ENCODE results near the gene SH3TC2.

Gene SH3TC2

GRCh38 chr5:149073213-149073612 is 10.4 kb upstream of the SH3TC2 start:
- peaks cover 3% of the 10 kb centered on the region for H3K27me3 Mint-ChIP-seq (ENCODE audit: low read depth)
- no peaks in the 10 kb centered on the region for H3K36me3 Mint-ChIP-seq (ENCODE audit: low read depth)
- no peak overlapping the region for H3K4me3 Mint-ChIP-seq
- H3K4me1 Mint-ChIP-seq (ENCODE audit: low read depth): no peaks in the 10 kb centered on the region
- no peaks in the 10 kb centered on the region for H3K9me3 Mint-ChIP-seq
- H3K27ac Mint-ChIP-seq: no peak overlapping the region
- DNase-seq (ENCODE audit: low spot score): no peak

- Mint-ChIP-seq H3K27me3 (ENCODE audit: low read depth) (peaks cover 3% of the 10 kb centered on the region), H3K4me3 (no peak overlapping the region), H3K9me3 (no peaks in the 10 kb centered on the region), H3K36me3 (ENCODE audit: low read depth) (no peaks in the 10 kb centered on the region), H3K4me1 (ENCODE audit: low read depth) (no peaks in the 10 kb centered on the region), H3K27ac (no peak overlapping the region)
- DNase-seq (ENCODE audit: low spot score): no peak
These were observed 9.9 kb upstream of the SH3TC2 start for GRCh38 chr5:149072791-149073190.

GRCh38 chr5:149072376-149072775 is 9.5 kb upstream of the SH3TC2 start:
- Mint-ChIP-seq H3K27me3 (ENCODE audit: low read depth) (no peaks in the 10 kb centered on the region), H3K4me1 (ENCODE audit: low read depth) (no peaks in the 10 kb centered on the region), H3K4me3 (no peak overlapping the region), H3K36me3 (ENCODE audit: low read depth) (no peaks in the 10 kb centered on the region), H3K27ac (no peak overlapping the region), H3K9me3 (no peaks in the 10 kb centered on the region)
- no peak for DNase-seq (ENCODE audit: low spot score)

- Mint-ChIP-seq H3K4me1 (ENCODE audit: low read depth) (no peaks in the 10 kb centered on the region), H3K27me3 (ENCODE audit: low read depth) (no peaks in the 10 kb centered on the region), H3K4me3 (no peak overlapping the region)
These were observed 8.9 kb upstream of the SH3TC2 start for GRCh38 chr5:149071756-149072155.

GRCh38 chr5:149071216-149071615 is 8.4 kb upstream of the SH3TC2 start:
- no peak for DNase-seq (ENCODE audit: low spot score)
- no peaks in the 10 kb centered on the region for H3K9me3 Mint-ChIP-seq
- H3K4me1 Mint-ChIP-seq (ENCODE audit: low read depth): no peaks in the 10 kb centered on the region
- no peaks in the 10 kb centered on the region for H3K27me3 Mint-ChIP-seq (ENCODE audit: low read depth)
- no peaks in the 10 kb centered on the region for H3K36me3 Mint-ChIP-seq (ENCODE audit: low read depth)
- H3K4me3 Mint-ChIP-seq: no peak overlapping the region
- no peak overlapping the region for H3K27ac Mint-ChIP-seq

More at GRCh38 chr5:149071756-149072155, 8.9 kb upstream of the SH3TC2 start:
- H3K9me3 Mint-ChIP-seq: no peaks in the 10 kb centered on the region
- H3K36me3 Mint-ChIP-seq (ENCODE audit: low read depth): no peaks in the 10 kb centered on the region
- H3K27ac Mint-ChIP-seq: no peak overlapping the region
- DNase-seq (ENCODE audit: low spot score): no peak

GRCh38 chr5:149069711-149070110 is 6.8 kb upstream of the SH3TC2 start:
- Mint-ChIP-seq H3K27me3 (ENCODE audit: low read depth) (no peaks in the 10 kb centered on the region), H3K27ac (no peak overlapping the region), H3K4me3 (no peak overlapping the region), H3K9me3 (no peaks in the 10 kb centered on the region), H3K36me3 (ENCODE audit: low read depth) (no peaks in the 10 kb centered on the region), H3K4me1 (ENCODE audit: low read depth) (no peaks in the 10 kb centered on the region)
- no peak for DNase-seq (ENCODE audit: low spot score)

- H3K36me3 Mint-ChIP-seq (ENCODE audit: low read depth): no peaks in the 10 kb centered on the region
- DNase-seq (ENCODE audit: low spot score): no peak
- no peaks in the 10 kb centered on the region for H3K9me3 Mint-ChIP-seq
- no peak overlapping the region for H3K4me3 Mint-ChIP-seq
- H3K27me3 Mint-ChIP-seq (ENCODE audit: low read depth): peaks cover 6% of the 10 kb centered on the region
- no peaks in the 10 kb centered on the region for H3K4me1 Mint-ChIP-seq (ENCODE audit: low read depth)
- H3K27ac Mint-ChIP-seq: no peak overlapping the region
These were observed 1.1 kb upstream of the SH3TC2 start for GRCh38 chr5:149063896-149064478.

- Mint-ChIP-seq H3K27ac (no peak overlapping the region), H3K4me1 (ENCODE audit: low read depth) (no peaks in the 10 kb centered on the region), H3K27me3 (ENCODE audit: low read depth) (peaks cover 10% of the 10 kb centered on the region), H3K4me3 (no peak overlapping the region), H3K9me3 (no peaks in the 10 kb centered on the region), H3K36me3 (ENCODE audit: low read depth) (no peaks in the 10 kb centered on the region)
- no peak for DNase-seq (ENCODE audit: low spot score)
These were observed 368 bp downstream of the SH3TC2 start for GRCh38 chr5:149062371-149063016.

- Mint-ChIP-seq H3K4me3 (no peak overlapping the region), H3K27me3 (ENCODE audit: low read depth) (peaks cover 10% of the 10 kb centered on the region), H3K4me1 (ENCODE audit: low read depth) (no peaks in the 10 kb centered on the region), H3K27ac (no peak overlapping the region), H3K36me3 (ENCODE audit: low read depth) (no peaks in the 10 kb centered on the region), H3K9me3 (no peaks in the 10 kb centered on the region)
- no peak for DNase-seq (ENCODE audit: low spot score)
These were observed 1.5 kb downstream of the SH3TC2 start for GRCh38 chr5:149061341-149061740.

GRCh38 chr5:149060325-149060724 is 2.5 kb downstream of the SH3TC2 start:
- Mint-ChIP-seq H3K9me3 (no peaks in the 10 kb centered on the region), H3K36me3 (ENCODE audit: low read depth) (no peaks in the 10 kb centered on the region), H3K4me3 (no peak overlapping the region), H3K27ac (no peak overlapping the region), H3K27me3 (ENCODE audit: low read depth) (peaks cover 10% of the 10 kb centered on the region), H3K4me1 (ENCODE audit: low read depth) (no peaks in the 10 kb centered on the region)
- DNase-seq (ENCODE audit: low spot score): no peak

- Mint-ChIP-seq H3K27me3 (ENCODE audit: low read depth) (peaks cover 15% of the 10 kb centered on the region), H3K36me3 (ENCODE audit: low read depth) (no peaks in the 10 kb centered on the region), H3K9me3 (no peaks in the 10 kb centered on the region), H3K27ac (no peak overlapping the region), H3K4me3 (no peak overlapping the region), H3K4me1 (ENCODE audit: low read depth) (no peaks in the 10 kb centered on the region)
- DNase-seq (ENCODE audit: low spot score): no peak
These were observed 6.2 kb downstream of the SH3TC2 start for GRCh38 chr5:149056616-149057165.

- H3K9me3 Mint-ChIP-seq: no peaks in the 10 kb centered on the region
- H3K27ac Mint-ChIP-seq: no peak overlapping the region
- no peak overlapping the region for H3K4me3 Mint-ChIP-seq
- no peak for DNase-seq (ENCODE audit: low spot score)
- H3K27me3 Mint-ChIP-seq (ENCODE audit: low read depth): peaks cover 11% of the 10 kb centered on the region
- no peaks in the 10 kb centered on the region for H3K4me1 Mint-ChIP-seq (ENCODE audit: low read depth)
- H3K36me3 Mint-ChIP-seq (ENCODE audit: low read depth): no peaks in the 10 kb centered on the region
These were observed 8.4 kb downstream of the SH3TC2 start for GRCh38 chr5:149054416-149054815.

GRCh38 chr5:149053072-149053695 is 9.7 kb downstream of the SH3TC2 start:
- Mint-ChIP-seq H3K27me3 (ENCODE audit: low read depth) (peaks cover 10% of the 10 kb centered on the region), H3K36me3 (ENCODE audit: low read depth) (no peaks in the 10 kb centered on the region), H3K27ac (no peak overlapping the region), H3K4me1 (ENCODE audit: low read depth) (no peaks in the 10 kb centered on the region), H3K4me3 (no peak overlapping the region), H3K9me3 (no peaks in the 10 kb centered on the region)
- no peak for DNase-seq (ENCODE audit: low spot score)

- no peak overlapping the region for H3K27ac Mint-ChIP-seq
- no peak for DNase-seq (ENCODE audit: low spot score)
- H3K36me3 Mint-ChIP-seq (ENCODE audit: low read depth): no peaks in the 10 kb centered on the region
- H3K4me3 Mint-ChIP-seq: no peak overlapping the region
- H3K9me3 Mint-ChIP-seq: no peaks in the 10 kb centered on the region
- H3K27me3 Mint-ChIP-seq (ENCODE audit: low read depth): peaks cover 8% of the 10 kb centered on the region
- H3K4me1 Mint-ChIP-seq (ENCODE audit: low read depth): no peaks in the 10 kb centered on the region
These were observed 13.5 kb downstream of the SH3TC2 start for GRCh38 chr5:149049371-149049781.
